Glutamatergic neuron (in vitro differentiated cells): ENCODE measurements around the gene MOGAT3. TPM values are rescaled to one million over a fixed set of nuclear protein-coding genes. Genes with fewer than 3 reads are reported as not detected.

Experiments
- DNase-seq: peaks from one replicate; pipeline ENCODE4 v3.0.0; 2022
- H3K27ac Mint-ChIP-seq: one replicate; pipeline ENCODE4 v1.8.0; 2020; ENCODE audit warnings: mild to moderate bottlenecking, mixed read lengths, inconsistent platforms; ENCODE audit not compliant: unreplicated experiment
- H3K27me3 Mint-ChIP-seq: one replicate; pipeline ENCODE4 v1.8.0; 2020; ENCODE audit warnings: mild to moderate bottlenecking, moderate library complexity, mixed read lengths, inconsistent platforms; ENCODE audit not compliant: unreplicated experiment
- H3K36me3 Mint-ChIP-seq: one replicate; pipeline ENCODE4 v1.8.0; 2020; ENCODE audit warnings: mild to moderate bottlenecking, mixed read lengths, inconsistent platforms; ENCODE audit not compliant: unreplicated experiment
- H3K4me1 Mint-ChIP-seq: one replicate; pipeline ENCODE4 v1.8.0; 2020; ENCODE audit warnings: mild to moderate bottlenecking, low read depth, mixed read lengths, inconsistent platforms; ENCODE audit not compliant: unreplicated experiment
- H3K4me3 Mint-ChIP-seq: one replicate; pipeline ENCODE4 v1.8.0; 2020; ENCODE audit warnings: mild to moderate bottlenecking, mixed read lengths, inconsistent platforms; ENCODE audit not compliant: unreplicated experiment
- H3K9me3 Mint-ChIP-seq: one replicate; pipeline ENCODE4 v1.8.0; 2020; ENCODE audit warnings: mild to moderate bottlenecking, moderate library complexity, mixed read lengths, inconsistent platforms; ENCODE audit not compliant: unreplicated experiment
- total RNA-seq: library from RNA; stranded (reverse); fragmentation: NEBNext Ultra II Directional; extraction: Animal tissue kit (Norgen Biotek cat#: 25700); gene quantifications from one replicate; pipeline ENCODE4 v1.2.1, GENCODE V29; 2021; ENCODE audit not compliant: unreplicated experiment
- TF ChIP-seq, protein P1 (sequence below): fragments of 200-600 bp; sonication (generic); IDR thresholded peaks from one replicate; pipeline ENCODE4 v1.5.0; 2021; ENCODE audit not compliant: partially characterized antibody, unreplicated experiment

MOGAT3 gene
- total RNA-seq, 1 donor from 2014 or later = not detected

DNA sequence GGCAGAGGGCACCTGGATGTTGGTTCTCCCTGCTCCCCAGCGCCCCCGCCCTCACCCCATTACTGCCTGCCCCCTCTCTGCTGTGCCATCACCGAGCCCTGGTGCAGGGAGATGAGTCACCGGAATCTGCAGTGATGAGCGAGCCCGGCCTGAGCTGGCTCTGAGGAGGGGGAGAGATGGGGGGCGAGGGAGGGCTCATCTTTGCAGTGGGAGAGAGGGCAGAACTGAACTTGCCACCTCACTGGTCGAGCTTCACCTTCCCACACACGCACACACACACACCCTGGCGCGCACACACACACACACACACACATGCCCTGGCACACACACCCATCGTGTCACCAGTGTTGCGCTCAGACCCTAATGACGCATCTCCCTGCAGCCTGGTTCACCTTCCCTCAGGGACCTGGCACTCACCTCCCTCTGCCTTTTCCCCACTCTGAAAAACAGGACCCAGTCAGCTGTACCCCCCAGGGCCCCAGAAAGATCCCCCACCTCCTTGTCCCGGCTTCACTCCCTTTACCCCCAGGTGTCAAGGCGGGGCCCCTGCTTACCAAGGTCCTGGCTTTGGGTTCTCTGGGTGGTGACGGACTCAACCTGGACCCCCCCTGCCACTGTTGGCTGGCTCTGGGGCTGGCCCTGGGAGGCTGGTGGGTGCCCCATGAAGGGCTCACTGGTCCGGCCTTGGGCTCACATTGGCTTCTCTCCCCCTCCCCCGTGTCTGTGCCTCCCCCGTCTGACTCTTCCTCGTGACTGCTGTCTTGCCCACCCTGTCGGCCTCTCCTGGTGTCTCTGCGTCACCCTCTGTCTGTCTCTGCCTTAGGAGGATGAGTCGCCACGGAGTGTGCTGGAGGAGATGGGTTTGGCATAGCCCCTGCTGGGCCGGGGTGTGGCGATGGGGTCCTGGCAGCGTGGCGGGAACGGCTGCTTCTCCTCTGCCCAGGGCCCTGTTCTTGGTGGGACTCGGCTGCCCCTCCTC lies 40.9 kb downstream of the MOGAT3 start:
- Mint-ChIP-seq H3K36me3 (no peaks in the 10 kb centered on the region), H3K9me3 (peaks cover 8% of the 10 kb centered on the region), H3K27me3 (peaks cover 24% of the 10 kb centered on the region), H3K4me1 (peaks cover 11% of the 10 kb centered on the region), H3K4me3 (no peak overlapping the region), H3K27ac (no peak overlapping the region)
- TF ChIP-seq, protein P1, sequence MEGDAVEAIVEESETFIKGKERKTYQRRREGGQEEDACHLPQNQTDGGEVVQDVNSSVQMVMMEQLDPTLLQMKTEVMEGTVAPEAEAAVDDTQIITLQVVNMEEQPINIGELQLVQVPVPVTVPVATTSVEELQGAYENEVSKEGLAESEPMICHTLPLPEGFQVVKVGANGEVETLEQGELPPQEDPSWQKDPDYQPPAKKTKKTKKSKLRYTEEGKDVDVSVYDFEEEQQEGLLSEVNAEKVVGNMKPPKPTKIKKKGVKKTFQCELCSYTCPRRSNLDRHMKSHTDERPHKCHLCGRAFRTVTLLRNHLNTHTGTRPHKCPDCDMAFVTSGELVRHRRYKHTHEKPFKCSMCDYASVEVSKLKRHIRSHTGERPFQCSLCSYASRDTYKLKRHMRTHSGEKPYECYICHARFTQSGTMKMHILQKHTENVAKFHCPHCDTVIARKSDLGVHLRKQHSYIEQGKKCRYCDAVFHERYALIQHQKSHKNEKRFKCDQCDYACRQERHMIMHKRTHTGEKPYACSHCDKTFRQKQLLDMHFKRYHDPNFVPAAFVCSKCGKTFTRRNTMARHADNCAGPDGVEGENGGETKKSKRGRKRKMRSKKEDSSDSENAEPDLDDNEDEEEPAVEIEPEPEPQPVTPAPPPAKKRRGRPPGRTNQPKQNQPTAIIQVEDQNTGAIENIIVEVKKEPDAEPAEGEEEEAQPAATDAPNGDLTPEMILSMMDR = no peak
- DNase-seq = no peak

DNA sequence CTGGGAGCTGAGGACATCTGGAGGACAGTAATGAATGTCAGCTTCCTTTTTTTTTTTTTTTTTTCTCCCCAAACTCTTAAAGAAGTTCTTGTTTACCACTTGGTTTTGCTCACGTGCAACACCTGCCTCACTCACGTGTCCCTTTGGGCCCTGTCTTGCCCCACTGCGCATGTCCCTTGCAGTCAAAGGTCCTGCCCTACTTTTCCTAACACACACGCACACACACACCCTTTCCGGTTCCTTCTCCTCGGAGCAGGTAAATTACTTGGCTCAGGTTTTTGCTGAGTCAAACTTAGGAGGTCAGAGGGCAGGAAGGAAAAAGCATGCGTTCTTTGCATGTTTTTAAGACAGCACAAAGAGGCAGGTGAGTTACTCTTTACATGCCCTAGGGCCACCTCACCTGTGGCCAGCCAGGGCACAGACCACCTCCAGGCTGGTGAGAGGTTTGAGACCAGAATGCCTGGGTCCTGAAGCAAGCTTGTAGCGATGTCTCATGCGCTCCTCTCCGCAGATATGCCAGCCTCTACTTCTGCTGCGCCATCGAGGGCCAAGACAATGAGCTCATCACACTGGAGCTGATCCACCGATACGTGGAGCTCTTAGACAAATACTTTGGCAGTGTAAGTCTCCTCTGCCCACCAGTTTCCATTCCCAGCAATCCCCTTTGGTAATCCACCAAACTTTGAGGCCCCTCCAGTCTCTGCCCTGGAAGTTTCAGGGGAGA lies 43.8 kb downstream of the MOGAT3 start:
- H3K36me3 Mint-ChIP-seq = no peaks in the 10 kb centered on the region
- no peak overlapping the region for H3K4me3 Mint-ChIP-seq
- peaks cover 6% of the 10 kb centered on the region for H3K4me1 Mint-ChIP-seq
- TF ChIP-seq, protein P1 = no peak
- no peak for DNase-seq
- no peak overlapping the region for H3K27ac Mint-ChIP-seq
- peaks cover 17% of the 10 kb centered on the region for H3K27me3 Mint-ChIP-seq
- H3K9me3 Mint-ChIP-seq = peaks cover 9% of the 10 kb centered on the region

DNA sequence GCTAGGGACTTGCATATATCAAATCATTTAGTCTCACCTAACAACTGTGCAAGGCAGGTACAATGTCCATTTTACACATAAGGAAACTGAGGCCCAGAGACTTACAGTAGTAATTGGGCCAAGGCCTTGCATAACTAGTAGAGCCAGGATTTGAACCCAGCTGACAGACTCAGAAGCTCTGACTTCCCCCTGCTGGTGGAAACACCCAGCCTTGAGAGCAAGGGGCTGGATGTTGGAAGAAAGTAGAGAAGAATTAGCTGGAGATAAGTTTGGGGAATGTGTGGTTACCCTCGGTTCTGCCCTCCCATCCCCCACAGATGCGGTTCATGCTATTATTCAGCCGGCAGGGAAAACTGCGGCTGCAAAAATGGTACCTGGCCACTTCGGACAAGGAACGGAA lies 44.6 kb downstream of the MOGAT3 start:
- H3K4me3 Mint-ChIP-seq = peak overlapping the region; percentile 28
- no peaks in the 10 kb centered on the region for H3K36me3 Mint-ChIP-seq
- H3K27ac Mint-ChIP-seq = no peak overlapping the region
- H3K27me3 Mint-ChIP-seq = peaks cover 13% of the 10 kb centered on the region
- no peak for DNase-seq
- TF ChIP-seq, protein P1 = no peak
- peaks cover 6% of the 10 kb centered on the region for H3K4me1 Mint-ChIP-seq
- peaks cover 7% of the 10 kb centered on the region for H3K9me3 Mint-ChIP-seq

DNA sequence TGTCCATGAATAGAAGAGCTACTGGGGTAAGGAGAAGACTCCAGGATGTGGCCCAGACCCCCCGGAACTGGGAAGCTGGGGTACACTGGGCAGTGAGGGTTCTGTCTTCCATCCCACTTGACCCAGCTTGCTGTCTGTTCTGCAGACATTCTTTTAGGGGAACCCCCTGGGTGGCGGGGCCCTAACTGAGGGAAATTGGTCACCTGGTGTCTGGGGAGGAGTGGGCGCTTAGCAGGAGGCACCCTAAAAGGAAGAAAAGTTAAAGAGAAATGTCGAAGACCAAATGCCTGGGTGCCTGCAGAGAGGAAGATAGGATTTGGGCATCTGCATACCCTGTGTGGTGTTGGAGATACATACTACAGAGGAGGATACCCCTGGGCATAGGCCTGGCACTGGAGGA lies 45.5 kb downstream of the MOGAT3 start:
- no peak for DNase-seq
- Mint-ChIP-seq H3K4me3 (peak overlapping the region; percentile 68), H3K27ac (peak overlapping the region; percentile 52), H3K9me3 (peaks cover 7% of the 10 kb centered on the region), H3K27me3 (peaks cover 11% of the 10 kb centered on the region), H3K36me3 (no peaks in the 10 kb centered on the region), H3K4me1 (peaks cover 6% of the 10 kb centered on the region)
- TF ChIP-seq, protein P1 = no peak
